ENCODE data around the gene SLC8A2. TPM values are rescaled to one million over a fixed set of nuclear protein-coding genes. Genes with fewer than 3 reads are reported as not detected.
A peak's percentile ranks its signal among the peaks of the same experiment; 100 is the strongest.

The SLC8A2 gene
- total RNA-seq, 2 donors from 2014 or later, result 2.5 to 3.6 TPM

DNA sequence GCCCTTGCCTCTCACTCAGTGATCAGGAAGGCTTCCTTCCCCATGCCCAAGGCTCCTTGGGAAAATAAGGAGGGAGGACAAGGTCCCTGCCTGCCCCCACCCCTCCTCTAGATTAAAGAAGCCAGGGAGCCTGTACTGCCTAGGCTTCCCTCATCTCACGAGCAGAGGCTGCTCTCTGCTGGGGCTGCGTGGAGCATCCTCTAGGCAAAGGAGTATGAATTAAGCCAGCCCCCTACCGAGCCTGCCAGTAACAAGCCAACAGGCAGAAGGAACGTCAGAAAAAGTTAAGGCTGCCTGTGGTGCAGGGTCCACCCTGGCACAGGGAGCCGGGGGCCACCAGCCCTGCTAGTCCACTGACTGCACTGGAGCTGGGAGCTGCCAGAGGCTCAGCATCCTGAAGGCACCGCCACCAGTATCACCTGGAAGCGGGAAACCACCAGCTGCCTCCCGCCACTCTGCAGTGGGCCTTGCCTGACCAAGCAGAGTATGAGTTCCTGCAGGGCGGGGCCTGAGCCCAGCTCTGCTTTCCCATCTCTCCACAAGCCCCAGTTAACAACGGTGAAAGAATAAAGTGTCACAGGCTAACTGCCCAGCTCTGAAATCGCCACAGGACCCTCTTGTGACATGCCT lies 36.3 kb upstream of the SLC8A2 start:
- Histone ChIP-seq H3K9me3 (ENCODE audit: control insufficient read depth, low read length) (no peaks in the 10 kb centered on the region), H3K9ac (ENCODE audit: extremely low read depth, low read length, poor library complexity, severe bottlenecking) (no peak overlapping the region), H3K4me3 (ENCODE audit: low read length) (no peak overlapping the region), H3K27ac (ENCODE audit: low read depth, low read length) (no peak overlapping the region), H3K36me3 (ENCODE audit: control insufficient read depth, insufficient read depth, low read length) (peaks cover 20% of the 10 kb centered on the region), H3K4me1 (ENCODE audit: control insufficient read depth, insufficient read depth, low read length) (no peaks in the 10 kb centered on the region), H3K27me3 (ENCODE audit: control insufficient read depth, insufficient read depth, low read length, poor library complexity, severe bottlenecking) (no peaks in the 10 kb centered on the region)
- TF ChIP-seq, protein P1, sequence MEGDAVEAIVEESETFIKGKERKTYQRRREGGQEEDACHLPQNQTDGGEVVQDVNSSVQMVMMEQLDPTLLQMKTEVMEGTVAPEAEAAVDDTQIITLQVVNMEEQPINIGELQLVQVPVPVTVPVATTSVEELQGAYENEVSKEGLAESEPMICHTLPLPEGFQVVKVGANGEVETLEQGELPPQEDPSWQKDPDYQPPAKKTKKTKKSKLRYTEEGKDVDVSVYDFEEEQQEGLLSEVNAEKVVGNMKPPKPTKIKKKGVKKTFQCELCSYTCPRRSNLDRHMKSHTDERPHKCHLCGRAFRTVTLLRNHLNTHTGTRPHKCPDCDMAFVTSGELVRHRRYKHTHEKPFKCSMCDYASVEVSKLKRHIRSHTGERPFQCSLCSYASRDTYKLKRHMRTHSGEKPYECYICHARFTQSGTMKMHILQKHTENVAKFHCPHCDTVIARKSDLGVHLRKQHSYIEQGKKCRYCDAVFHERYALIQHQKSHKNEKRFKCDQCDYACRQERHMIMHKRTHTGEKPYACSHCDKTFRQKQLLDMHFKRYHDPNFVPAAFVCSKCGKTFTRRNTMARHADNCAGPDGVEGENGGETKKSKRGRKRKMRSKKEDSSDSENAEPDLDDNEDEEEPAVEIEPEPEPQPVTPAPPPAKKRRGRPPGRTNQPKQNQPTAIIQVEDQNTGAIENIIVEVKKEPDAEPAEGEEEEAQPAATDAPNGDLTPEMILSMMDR (conservative IDR thresholded peaks at IDR 0.05), result no peak
- H3K4me1 Mint-ChIP-seq, result peaks cover 14% of the 10 kb centered on the region
- no peaks in the 10 kb centered on the region for H3K27me3 Mint-ChIP-seq (ENCODE audit: insufficient read depth)
- 81 to 82% methylated on average over 10 to 11 of the region's 11 CpGs for WGBS, 2 experiments (ENCODE audit: insufficient coverage in 1 of 2, insufficient read length in 1 of 2)
- DNase-seq, result peak; percentile 69
- peaks cover 7% of the 10 kb centered on the region for H3K36me3 Mint-ChIP-seq (ENCODE audit: low read depth)
- no peaks in the 10 kb centered on the region for H3K9me3 Mint-ChIP-seq
- H3K27ac Mint-ChIP-seq, result no peak overlapping the region
- H3K4me3 Mint-ChIP-seq, result no peak overlapping the region

DNA sequence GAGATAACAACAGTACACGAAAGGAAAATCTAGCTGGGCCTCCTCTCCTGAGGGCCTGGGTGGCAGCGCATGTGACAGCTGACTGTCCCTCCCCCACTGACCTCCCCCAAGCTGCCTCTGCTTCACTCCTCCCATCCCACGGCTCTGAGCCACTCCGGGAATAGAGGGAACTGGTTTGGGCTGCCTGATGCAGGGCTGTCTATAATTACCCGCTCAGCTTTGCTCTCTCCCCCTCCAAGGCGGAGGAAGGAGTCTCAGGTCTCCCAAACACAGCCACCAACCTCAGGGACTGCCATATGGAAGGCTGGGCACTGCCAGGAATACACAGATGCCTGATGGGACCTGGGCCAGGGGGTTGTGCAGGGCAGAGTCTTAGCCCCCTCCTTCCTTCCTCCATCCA lies 35.3 kb upstream of the SLC8A2 start:
- Mint-ChIP-seq H3K36me3 (ENCODE audit: low read depth) (peaks cover 13% of the 10 kb centered on the region), H3K27me3 (ENCODE audit: insufficient read depth) (no peaks in the 10 kb centered on the region), H3K9me3 (no peaks in the 10 kb centered on the region), H3K4me1 (peaks cover 3% of the 10 kb centered on the region), H3K4me3 (no peak overlapping the region), H3K27ac (peak overlapping the region; percentile 30)
- Histone ChIP-seq H3K9me3 (ENCODE audit: control insufficient read depth, low read length) (no peaks in the 10 kb centered on the region), H3K27me3 (ENCODE audit: control insufficient read depth, insufficient read depth, low read length, poor library complexity, severe bottlenecking) (no peaks in the 10 kb centered on the region), H3K27ac (ENCODE audit: low read depth, low read length) (no peak overlapping the region), H3K4me3 (ENCODE audit: low read length) (no peak overlapping the region), H3K4me1 (ENCODE audit: control insufficient read depth, insufficient read depth, low read length) (no peaks in the 10 kb centered on the region), H3K36me3 (ENCODE audit: control insufficient read depth, insufficient read depth, low read length) (peaks cover 28% of the 10 kb centered on the region), H3K9ac (ENCODE audit: extremely low read depth, low read length, poor library complexity, severe bottlenecking) (no peak overlapping the region)
- DNase-seq, result no peak
- whole genome bisulfite sequencing, 2 experiments (ENCODE audit: insufficient coverage in 1 of 2, insufficient read length in 1 of 2), result 89 to 91% methylated on average over 1 to 6 of the region's 6 CpGs
- TF ChIP-seq, protein P1 (conservative IDR thresholded peaks at IDR 0.05), result no peak

DNA sequence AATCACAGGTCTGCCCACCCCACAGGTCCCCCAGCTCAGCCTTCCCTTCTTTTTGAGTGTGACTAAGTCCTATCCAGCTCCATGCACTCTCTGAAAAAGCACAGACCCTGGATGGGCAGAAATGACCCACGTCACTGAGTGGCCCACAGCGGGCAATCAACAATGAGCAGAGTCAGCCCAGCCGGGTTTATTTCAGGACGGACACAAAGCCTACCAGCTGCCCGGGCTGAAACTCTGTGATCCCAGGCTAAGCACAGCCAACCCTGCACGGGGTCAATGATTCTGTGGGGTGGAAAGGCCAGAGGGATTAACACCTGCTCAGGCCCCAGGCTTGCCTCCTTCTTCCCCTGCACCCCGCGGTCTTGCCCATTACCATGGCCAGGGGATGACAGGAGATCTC lies 34.8 kb upstream of the SLC8A2 start:
- Histone ChIP-seq H3K9ac (ENCODE audit: extremely low read depth, low read length, poor library complexity, severe bottlenecking) (no peak overlapping the region), H3K9me3 (ENCODE audit: control insufficient read depth, low read length) (no peaks in the 10 kb centered on the region), H3K36me3 (ENCODE audit: control insufficient read depth, insufficient read depth, low read length) (peaks cover 32% of the 10 kb centered on the region), H3K27me3 (ENCODE audit: control insufficient read depth, insufficient read depth, low read length, poor library complexity, severe bottlenecking) (no peaks in the 10 kb centered on the region), H3K4me1 (ENCODE audit: control insufficient read depth, insufficient read depth, low read length) (no peaks in the 10 kb centered on the region), H3K27ac (ENCODE audit: low read depth, low read length) (no peak overlapping the region), H3K4me3 (ENCODE audit: low read length) (no peak overlapping the region)
- no peak overlapping the region for H3K4me3 Mint-ChIP-seq
- no peaks in the 10 kb centered on the region for H3K4me1 Mint-ChIP-seq
- peaks cover 18% of the 10 kb centered on the region for H3K36me3 Mint-ChIP-seq (ENCODE audit: low read depth)
- 96% methylated on average over 6 to 8 of the region's 8 CpGs for WGBS, 2 experiments (ENCODE audit: insufficient coverage in 1 of 2, insufficient read length in 1 of 2)
- no peaks in the 10 kb centered on the region for H3K27me3 Mint-ChIP-seq (ENCODE audit: insufficient read depth)
- H3K27ac Mint-ChIP-seq, result no peak overlapping the region
- no peak for DNase-seq
- TF ChIP-seq, protein P1 (conservative IDR thresholded peaks at IDR 0.05), result no peak
- no peaks in the 10 kb centered on the region for H3K9me3 Mint-ChIP-seq

Data from endodermal cell (in vitro differentiated cells).